GM10847 (cell line): ENCODE data around the gene RASSF1.
A peak's percentile ranks its signal among the peaks of the same experiment; 100 is the strongest.

Source experiments
- POLR2A ChIP-seq: IDR thresholded peaks from 2 replicates; pipeline ENCODE4 v1.6.1; 2011; ENCODE audit not compliant: insufficient read length; ENCODE audit errors: extremely low read depth

The RASSF1 gene

GRCh38 chr3:50354186-50354764, 13.6 kb upstream of the RASSF1 start:
- no peak for TF ChIP-seq POLR2A

- TF ChIP-seq POLR2A, result no peak
These were observed 12.8 kb upstream of the RASSF1 start for GRCh38 chr3:50353245-50354004.

- TF ChIP-seq POLR2A, result no peak
These were observed 12.1 kb upstream of the RASSF1 start for GRCh38 chr3:50352781-50353180.

- TF ChIP-seq POLR2A, result no peak
These were observed 10.7 kb upstream of the RASSF1 start for GRCh38 chr3:50351323-50351697.

- TF ChIP-seq POLR2A, result peak; percentile 92
These were observed 10.1 kb upstream of the RASSF1 start, which contains the start of the genes CYB561D2 and NPRL2 for GRCh38 chr3:50350527-50351322. TSS of gene CYB561D2 (plus strand) at chr3:50350862. CDS start at chr3:50351434, 572 bp downstream. TSS of gene NPRL2 (minus strand) at chr3:50350775. CDS start at chr3:50350652, 123 bp downstream.

- TF ChIP-seq POLR2A, result no peak
These were observed 9.5 kb upstream of the RASSF1 start for GRCh38 chr3:50350213-50350526.

- no peak for TF ChIP-seq POLR2A
These were observed 6.7 kb upstream of the RASSF1 start for GRCh38 chr3:50347187-50347813.

GRCh38 chr3:50345586-50346234, 5.1 kb upstream of the RASSF1 start, which contains the start of gene ZMYND10:
TSS of gene ZMYND10 (minus strand) at chr3:50345732. CDS start at chr3:50345579, 153 bp downstream.
- no peak for TF ChIP-seq POLR2A

- TF ChIP-seq POLR2A, result no peak
These were observed 4.4 kb upstream of the RASSF1 start for GRCh38 chr3:50345008-50345407.

DNA sequence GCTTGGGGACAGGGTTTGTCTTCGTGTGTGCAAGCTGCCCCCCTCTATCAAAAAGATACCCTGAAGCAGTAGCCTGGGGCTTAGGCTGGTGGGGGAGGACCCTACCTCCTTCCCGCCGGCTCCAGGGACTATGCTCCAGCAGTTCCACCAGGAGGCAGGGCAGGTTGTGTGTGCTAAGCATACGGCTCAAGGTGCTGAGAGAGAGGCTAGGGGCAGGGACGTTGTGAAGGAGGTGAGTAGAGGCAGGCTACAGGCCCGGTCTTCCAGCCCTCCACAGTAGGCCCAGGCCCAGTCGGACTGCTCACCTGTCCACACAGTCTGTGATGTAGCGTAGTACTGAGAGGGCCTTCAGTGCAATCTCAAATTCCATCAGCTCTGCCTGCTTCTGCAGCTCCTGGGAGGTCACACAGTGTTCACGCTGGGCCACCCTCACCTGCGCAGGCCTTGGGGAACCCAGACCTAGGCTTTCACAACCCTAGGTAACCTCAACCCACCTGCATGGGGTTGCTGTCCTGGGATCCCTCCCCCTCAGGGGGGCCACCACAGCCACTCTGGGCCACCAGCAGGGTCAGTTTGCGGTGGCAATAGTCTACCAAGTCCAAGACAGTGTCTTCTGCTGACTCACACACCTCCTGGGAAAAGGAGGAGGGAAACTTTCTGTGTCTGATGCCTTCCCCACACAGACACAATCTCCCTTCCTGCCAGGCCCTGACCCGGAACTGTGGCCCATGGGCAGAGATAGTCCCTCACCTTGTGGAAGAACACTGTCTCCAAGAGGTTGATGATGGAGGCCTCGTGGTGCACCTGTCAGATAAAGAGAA, 2.4 kb upstream of the RASSF1 start:
- TF ChIP-seq POLR2A, result no peak

DNA sequence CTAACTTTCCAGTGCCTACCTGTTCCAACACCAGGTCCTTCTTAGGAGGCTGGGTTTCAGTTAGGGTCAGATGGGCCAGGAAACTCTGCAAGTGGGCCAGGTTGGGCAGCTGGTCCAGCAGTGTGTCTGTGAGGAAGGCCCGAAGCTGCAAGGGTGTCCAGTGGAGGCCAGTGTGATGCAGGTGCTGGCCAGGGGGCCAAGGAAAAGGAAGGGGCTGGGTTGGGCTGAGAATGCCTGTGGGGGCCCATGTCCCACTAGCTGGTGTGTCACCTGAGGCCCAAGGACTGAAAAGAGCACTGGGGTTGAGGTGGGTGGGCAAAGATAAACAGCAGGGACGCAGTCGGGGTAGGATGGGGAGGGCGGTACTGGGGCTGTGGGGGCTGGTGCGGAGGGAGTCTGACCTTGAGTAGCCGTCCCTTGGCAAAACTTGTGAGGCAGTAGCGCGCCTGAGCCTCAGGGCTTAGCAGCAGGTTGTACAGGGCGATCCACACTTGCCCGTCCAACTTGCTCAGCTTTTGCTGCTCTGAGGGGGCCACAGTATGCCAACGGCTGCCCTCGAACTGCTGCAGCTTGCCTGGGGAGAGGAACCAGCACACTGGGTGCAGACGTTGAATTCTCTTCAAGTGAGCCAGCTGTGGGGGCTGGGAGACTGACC, 1.5 kb upstream of the RASSF1 start:
- TF ChIP-seq POLR2A, result no peak

DNA sequence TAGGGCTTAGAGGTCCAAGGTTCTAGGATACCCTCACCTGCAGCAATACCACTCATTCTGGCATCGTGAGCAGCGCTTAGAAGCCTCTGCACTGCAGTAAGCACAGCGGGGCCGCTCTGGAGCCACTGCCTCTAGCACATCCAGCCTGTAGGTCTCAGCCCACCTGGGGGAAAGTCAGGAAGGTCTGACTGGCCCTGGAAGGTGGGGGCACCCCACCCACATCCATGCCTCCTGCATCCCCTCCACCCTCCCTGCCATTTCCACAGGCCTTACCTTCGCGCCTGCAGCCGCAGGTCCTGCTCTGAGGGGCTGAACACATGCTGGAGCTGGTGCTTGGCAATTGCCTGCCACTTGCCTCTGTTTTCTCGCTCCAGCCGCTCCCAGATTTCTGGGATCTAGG, 901 bp upstream of the RASSF1 start:
- no peak for TF ChIP-seq POLR2A

GRCh38 chr3:50340147-50340447, 539 bp downstream of the RASSF1 start:
- no peak for TF ChIP-seq POLR2A
